ENCODE data around the gene KDM2B. TPM values are rescaled to one million over a fixed set of nuclear protein-coding genes. Genes with fewer than 3 reads are reported as not detected.
A peak's percentile ranks its signal among the peaks of the same experiment; 100 is the strongest.

Gene KDM2B
- total RNA-seq, 1 experiment from 2014 or later: 24.7 TPM

DNA sequence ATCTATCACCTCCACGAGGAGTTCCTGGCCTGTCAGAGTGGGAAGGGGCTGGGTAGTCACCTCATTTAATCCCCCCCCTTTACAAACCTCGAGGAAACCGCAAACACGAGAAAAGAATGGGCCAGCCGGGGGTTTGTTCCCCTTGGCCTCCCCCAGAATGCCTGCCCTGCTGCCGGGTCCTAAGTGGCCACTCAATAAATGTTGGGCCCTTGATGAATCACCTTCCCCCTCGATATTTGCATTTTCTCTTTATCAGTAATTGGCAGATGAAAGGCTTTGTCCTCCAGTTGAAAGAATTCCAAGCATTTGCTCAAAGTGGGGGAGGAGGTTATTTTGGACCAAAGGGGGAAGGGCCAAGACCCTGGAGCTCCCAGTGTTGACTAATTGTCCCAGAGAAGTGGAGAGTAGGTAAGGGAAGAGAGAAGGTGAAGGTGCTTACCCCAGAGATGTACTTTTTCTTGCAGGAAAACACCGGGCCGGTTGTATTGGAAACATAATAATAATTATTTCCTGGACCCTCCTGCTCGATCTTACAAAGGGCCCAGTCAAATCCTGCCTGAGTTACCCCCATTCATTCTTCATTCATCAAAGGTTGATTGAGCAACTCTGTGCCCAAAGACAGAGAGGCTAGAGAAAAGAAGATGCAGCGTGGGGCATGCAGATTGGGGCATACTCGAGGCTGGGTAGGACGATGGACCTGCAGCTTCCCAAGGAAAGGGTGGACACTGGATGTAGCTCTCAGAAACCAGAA, 1.9 kb upstream of the KDM2B start:
- no peaks in the 10 kb centered on the region for H3K9me3 Mint-ChIP-seq (ENCODE audit: low read depth, unreplicated experiment)
- no peak overlapping the region for H3K27ac Mint-ChIP-seq (ENCODE audit: unreplicated experiment)
- BruUV-seq (replicated peaks): no TSS peak
- no peak overlapping the region for H3K4me3 Mint-ChIP-seq (ENCODE audit: low read depth, unreplicated experiment)
- peaks cover 11% of the 10 kb centered on the region for H3K4me1 Mint-ChIP-seq (ENCODE audit: low read depth, unreplicated experiment)
- CTCF ChIA-PET: interaction anchor here (0.6 to 1.2 kb wide), 2 partner anchors 14 to 30 kb away, joined by 3 to 4 read pairs; no protein-coding TSS in a partner anchor
- intact Hi-C loops (cut with micrococcal nuclease; ENCODE audit: unreplicated experiment): no loop called here
- H3K36me3 Mint-ChIP-seq (ENCODE audit: insufficient read depth, unreplicated experiment): peaks cover 18% of the 10 kb centered on the region
- H3K27me3 Mint-ChIP-seq (ENCODE audit: unreplicated experiment): no peaks in the 10 kb centered on the region
- no peak for DNase-seq
- TF ChIP-seq CTCF (IDR thresholded peaks at IDR 0.05; ENCODE audit: unreplicated experiment): no peak

DNA sequence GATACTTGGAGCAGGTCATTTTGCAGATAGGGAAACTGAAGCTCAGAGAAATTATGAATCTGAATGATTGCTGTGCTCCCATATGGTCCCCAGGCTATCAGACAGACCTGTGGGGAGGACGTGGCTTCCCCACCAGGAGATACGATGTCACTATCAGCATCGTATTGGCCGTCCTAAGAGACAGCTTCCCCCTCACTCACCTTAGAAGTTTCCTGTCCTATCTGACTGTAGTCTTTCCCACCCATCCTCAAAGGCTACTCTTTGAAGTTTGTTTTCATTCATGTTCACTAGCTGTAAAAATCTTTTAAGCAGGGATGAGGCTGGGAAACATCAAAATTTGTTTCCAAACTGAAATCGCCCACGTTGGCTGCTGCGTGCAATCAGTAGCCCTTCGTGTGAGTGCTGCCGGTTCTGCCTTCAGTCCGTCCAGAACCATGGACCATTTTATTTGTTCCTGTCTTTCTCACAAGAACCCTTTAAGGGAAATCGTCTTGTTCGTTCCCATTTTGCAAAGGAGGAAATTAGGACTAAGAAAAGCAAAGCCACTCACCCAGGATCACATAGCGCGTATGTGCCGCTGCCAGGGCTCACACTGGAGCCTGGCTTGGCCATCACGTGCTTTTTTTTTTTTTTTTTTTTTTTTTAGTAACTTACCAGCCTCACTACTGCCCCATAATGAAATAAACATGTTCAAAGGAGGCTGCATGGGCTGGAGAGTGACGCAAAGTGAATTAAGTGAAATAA, 1.0 kb upstream of the KDM2B start:
- TF ChIP-seq CTCF (IDR thresholded peaks at IDR 0.05; ENCODE audit: unreplicated experiment): no peak
- no TSS peak for BruUV-seq (replicated peaks)
- no peaks in the 10 kb centered on the region for H3K9me3 Mint-ChIP-seq (ENCODE audit: low read depth, unreplicated experiment)
- intact Hi-C loops (cut with micrococcal nuclease; ENCODE audit: unreplicated experiment): no loop called here
- CTCF ChIA-PET: interaction anchor here (0.6 kb wide), 1 partner anchor 29 kb away, joined by 3 read pairs; no protein-coding TSS in a partner anchor
- DNase-seq: no peak
- peaks cover 11% of the 10 kb centered on the region for H3K4me1 Mint-ChIP-seq (ENCODE audit: low read depth, unreplicated experiment)
- H3K27ac Mint-ChIP-seq (ENCODE audit: unreplicated experiment): no peak overlapping the region
- H3K36me3 Mint-ChIP-seq (ENCODE audit: insufficient read depth, unreplicated experiment): peaks cover 18% of the 10 kb centered on the region
- no peaks in the 10 kb centered on the region for H3K27me3 Mint-ChIP-seq (ENCODE audit: unreplicated experiment)
- H3K4me3 Mint-ChIP-seq (ENCODE audit: low read depth, unreplicated experiment): no peak overlapping the region

GRCh38 chr12:121579981-121580868, 598 bp downstream of the KDM2B start:
- peak overlapping the region; percentile 81 for H3K4me3 Mint-ChIP-seq (ENCODE audit: low read depth, unreplicated experiment)
- peak overlapping the region; percentile 82 for H3K27ac Mint-ChIP-seq (ENCODE audit: unreplicated experiment)
- H3K27me3 Mint-ChIP-seq (ENCODE audit: unreplicated experiment): peaks cover 9% of the 10 kb centered on the region
- no peaks in the 10 kb centered on the region for H3K9me3 Mint-ChIP-seq (ENCODE audit: low read depth, unreplicated experiment)
- no TSS peak for BruUV-seq (replicated peaks)
- peak; percentile 57 for DNase-seq
- no peak for TF ChIP-seq CTCF (IDR thresholded peaks at IDR 0.05; ENCODE audit: unreplicated experiment)
- intact Hi-C loops (cut with micrococcal nuclease; ENCODE audit: unreplicated experiment): no loop called here
- H3K36me3 Mint-ChIP-seq (ENCODE audit: insufficient read depth, unreplicated experiment): peaks cover 18% of the 10 kb centered on the region
- peaks cover 11% of the 10 kb centered on the region for H3K4me1 Mint-ChIP-seq (ENCODE audit: low read depth, unreplicated experiment)
- CTCF ChIA-PET: interaction anchor here (0.5 to 1.4 kb wide), 12 partner anchors 16 to 503 kb away, joined by 3 to 6 read pairs (median 4); partner anchors contain the start of gene RHOF

DNA sequence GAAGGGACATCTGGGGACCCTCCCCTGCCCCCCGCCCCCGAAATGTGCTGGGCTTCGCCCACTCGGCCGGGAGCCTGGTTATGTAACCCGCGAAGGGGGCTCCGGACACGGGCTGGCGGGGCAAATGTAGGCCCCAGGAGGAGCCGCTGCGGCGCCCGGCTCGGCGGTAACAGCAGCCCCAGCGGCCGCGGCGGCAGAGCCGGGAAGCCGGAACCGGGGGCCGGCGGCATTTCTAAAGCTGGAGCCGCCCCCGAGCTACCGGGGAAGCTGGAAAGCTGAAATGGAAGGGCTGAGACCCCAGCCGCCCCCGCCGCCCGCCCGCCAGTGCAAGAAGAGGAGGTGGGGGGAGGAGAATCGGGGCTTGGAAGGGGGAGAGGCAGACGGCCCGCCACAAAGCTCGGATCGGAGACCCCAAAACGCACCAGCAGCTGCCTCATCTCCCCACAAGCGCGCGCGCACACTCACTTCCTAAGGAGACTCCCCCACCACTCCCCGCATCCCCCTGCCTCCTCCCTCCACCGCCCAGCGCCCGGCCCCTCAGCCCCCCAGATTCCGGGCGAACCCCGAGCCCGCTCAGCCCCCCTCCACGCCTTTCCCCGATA, 1.5 kb downstream of the KDM2B start:
- Mint-ChIP-seq H3K9me3 (ENCODE audit: low read depth, unreplicated experiment) (no peaks in the 10 kb centered on the region), H3K27ac (ENCODE audit: unreplicated experiment) (peak overlapping the region; percentile 82), H3K36me3 (ENCODE audit: insufficient read depth, unreplicated experiment) (peaks cover 18% of the 10 kb centered on the region), H3K27me3 (ENCODE audit: unreplicated experiment) (peaks cover 19% of the 10 kb centered on the region), H3K4me3 (ENCODE audit: low read depth, unreplicated experiment) (peak overlapping the region; percentile 81), H3K4me1 (ENCODE audit: low read depth, unreplicated experiment) (peaks cover 11% of the 10 kb centered on the region)
- intact Hi-C loops (cut with micrococcal nuclease; ENCODE audit: unreplicated experiment): no loop called here
- no peak for DNase-seq
- BruUV-seq (replicated peaks): no TSS peak
- no peak for TF ChIP-seq CTCF (IDR thresholded peaks at IDR 0.05; ENCODE audit: unreplicated experiment)
- CTCF ChIA-PET: interaction anchor here (0.6 to 1.4 kb wide), 5 partner anchors 15 to 503 kb away, joined by 3 to 4 read pairs (median 4); no protein-coding TSS in a partner anchor
